GM23338 (cell line): ENCODE results near the gene RBL2. TPM values are rescaled to one million over a fixed set of nuclear protein-coding genes. Genes with fewer than 3 reads are reported as not detected.

ENCODE experiments used
- ATAC-seq: fragments of 200-7000 bp; cut with Tn5 transposase; 3 replicates; pipeline ENCODE4 v1.9.1; 2020
- DNase-seq: peaks from one replicate; pipeline ENCODE4 v3.0.0-alpha.2; 2015; ENCODE audit warnings: low spot score
- H2AFZ ChIP-seq: fragments of 200-600 bp; sonication (generic); 2 replicates; pipeline ENCODE4 v1.8.0; 2016; ENCODE audit warnings: antibody characterized with exemption, mild to moderate bottlenecking, moderate library complexity
- H3F3A ChIP-seq: fragments of 200-600 bp; sonication (generic); replicated peaks from 2 replicates; pipeline ENCODE4 v1.8.0; 2017; ENCODE audit warnings: antibody characterized with exemption, mixed run types, low read depth
- H3K27ac ChIP-seq: fragments of 200-600 bp; sonication (generic); 2 replicates; pipeline ENCODE4 v1.6.1; 2016; ENCODE audit warnings: low read depth
- H3K27me3 ChIP-seq: fragments of 200-600 bp; sonication (generic); 2 replicates; pipeline ENCODE4 v1.8.0; 2016; ENCODE audit warnings: mild to moderate bottlenecking, mixed run types, moderate library complexity; ENCODE audit not compliant: insufficient read depth
- H3K36me3 ChIP-seq: fragments of 200-600 bp; sonication (generic); 2 replicates; pipeline ENCODE4 v1.8.0; 2016; ENCODE audit warnings: mild to moderate bottlenecking; ENCODE audit not compliant: insufficient read depth
- H3K4me1 ChIP-seq: fragments of 200-600 bp; sonication (generic); 2 replicates; pipeline ENCODE4 v1.8.0; 2016; ENCODE audit warnings: mild to moderate bottlenecking, moderate library complexity; ENCODE audit not compliant: insufficient read depth
- H3K4me2 ChIP-seq: fragments of 200-600 bp; sonication (generic); 2 replicates; pipeline ENCODE4 v1.7.1; 2017; ENCODE audit warnings: mixed run types
- H3K4me3 ChIP-seq: fragments of 200-600 bp; sonication (generic); 2 replicates; pipeline ENCODE4 v1.6.1; 2016; ENCODE audit warnings: mixed run types
- H3K79me2 ChIP-seq: fragments of 200-600 bp; sonication (generic); replicated peaks from 2 replicates; pipeline ENCODE4 v1.8.0; 2017; ENCODE audit warnings: mild to moderate bottlenecking; ENCODE audit not compliant: insufficient read depth
- H3K9me2 ChIP-seq: fragments of 200-600 bp; sonication (generic); 2 replicates; pipeline ENCODE4 v1.8.0; 2017; ENCODE audit not compliant: insufficient read depth
- H4K20me1 ChIP-seq: fragments of 200-600 bp; sonication (generic); replicated peaks from 2 replicates; pipeline ENCODE4 v1.8.0; 2017; ENCODE audit warnings: mild to moderate bottlenecking; ENCODE audit not compliant: insufficient read depth
- H3K27ac Mint-ChIP-seq: 2 replicates; pipeline ENCODE4 v1.8.0; 2020; ENCODE audit warnings: inconsistent platforms, mild to moderate bottlenecking, moderate library complexity, mixed read lengths
- H3K27me3 Mint-ChIP-seq: 3 replicates; pipeline ENCODE4 v1.8.0; 2022; ENCODE audit warnings: low read depth, mild to moderate bottlenecking, moderate library complexity, mixed read lengths, inconsistent platforms; ENCODE audit not compliant: insufficient read depth, poor library complexity
- H3K36me3 Mint-ChIP-seq: 3 replicates; pipeline ENCODE4 v1.8.0; 2021; ENCODE audit warnings: low read depth, mild to moderate bottlenecking, inconsistent platforms, moderate library complexity, mixed read lengths
- H3K4me1 Mint-ChIP-seq: 3 replicates; pipeline ENCODE4 v1.8.0; 2020; ENCODE audit warnings: mild to moderate bottlenecking, inconsistent platforms, mixed read lengths
- H3K4me3 Mint-ChIP-seq: 3 replicates; pipeline ENCODE4 v1.8.0; 2021; ENCODE audit warnings: moderate library complexity, mild to moderate bottlenecking, inconsistent platforms, mixed read lengths
- H3K9me3 Mint-ChIP-seq: 3 replicates; pipeline ENCODE4 v1.8.0; 2020; ENCODE audit warnings: moderate library complexity, mild to moderate bottlenecking, inconsistent platforms, mixed read lengths
- CREB1 ChIP-seq: fragments of 250-450 bp; sonication (Bioruptor Pico); IDR thresholded peaks from 2 replicates; pipeline ENCODE4 v1.5.0; 2020; ENCODE audit warnings: low read depth, mild to moderate bottlenecking, moderate library complexity
- CTCF ChIP-seq, 2 experiments: fragments of 200-600 bp in 1 of 2; sonication (generic) in 1 of 2; conservative IDR thresholded peaks; 2 replicates each; pipeline versions ENCODE4 v1.5.1 to v1.6.1; 2016 to 2017; ENCODE audit warnings: antibody characterized with exemption in 2 of 2, low read depth in 2 of 2, mild to moderate bottlenecking in 2 of 2, moderate library complexity in 1 of 2
- ETS1 ChIP-seq: IDR thresholded peaks from 2 replicates; pipeline ENCODE4 v1.6.1; 2016; ENCODE audit warnings: antibody characterized with exemption
- EZH2 ChIP-seq: fragments of 200-600 bp; sonication (generic); IDR thresholded peaks from one replicate; pipeline ENCODE4 v1.8.0; 2017; ENCODE audit warnings: antibody characterized with exemption, mild to moderate bottlenecking, low read depth; ENCODE audit not compliant: unreplicated experiment
- EZH2phosphoT487 ChIP-seq: fragments of 200-600 bp; sonication (generic); IDR thresholded peaks from one replicate; pipeline ENCODE4 v1.8.1; 2018; ENCODE audit warnings: antibody characterized with exemption; ENCODE audit not compliant: unreplicated experiment
- REST ChIP-seq: IDR thresholded peaks from one replicate; pipeline ENCODE4 v1.6.1; 2018; ENCODE audit warnings: antibody characterized with exemption; ENCODE audit not compliant: unreplicated experiment
- STAT1 ChIP-seq: IDR thresholded peaks from one replicate; pipeline ENCODE4 v1.6.1; 2016; ENCODE audit warnings: antibody characterized with exemption; ENCODE audit not compliant: unreplicated experiment
- ZNF114 ChIP-seq: fragments of 250-450 bp; sonication (Bioruptor Pico); IDR thresholded peaks from 2 replicates; pipeline ENCODE4 v1.5.0; 2020; ENCODE audit warnings: mild to moderate bottlenecking, moderate library complexity
- ZNF331 ChIP-seq: fragments of 250-450 bp; sonication (Bioruptor Pico); IDR thresholded peaks from 2 replicates; pipeline ENCODE4 v1.5.0; 2020; ENCODE audit warnings: low read depth, mild to moderate bottlenecking, moderate library complexity
- ZNF462 ChIP-seq: fragments of 250-450 bp; sonication (Bioruptor Pico); IDR thresholded peaks from 2 replicates; pipeline ENCODE4 v1.5.0; 2020; ENCODE audit warnings: mild to moderate bottlenecking, moderate library complexity
- polyA plus RNA-seq: library from polyadenylated mRNA; unstranded; fragments of >200 nt; fragmentation: Nextera tagmentation; extraction: Ambion mirVana; gene quantifications from 2 replicates; pipeline ENCODE4 v1.2.1, GENCODE V29; 2016
- total RNA-seq: library from RNA; depleted of rRNA; stranded (reverse); fragments of >200 nt; shearing (Covaris generic); gene quantifications from 2 replicates; pipeline ENCODE4 v1.2.3, GENCODE V29; 2014

RBL2 gene
- total and polyA plus RNA-seq, 2 experiments from 2014 or later, result 15.4 to 43.3 TPM

- peaks cover 64% of the 10 kb centered on the region for H3K36me3 ChIP-seq
- no peak overlapping the region for H3K4me3 ChIP-seq
- H3K27me3 ChIP-seq, result no peaks in the 10 kb centered on the region
- H3K27ac ChIP-seq, result no peak overlapping the region
- Mint-ChIP-seq H3K9me3 (peaks cover 15% of the 10 kb centered on the region), H3K36me3 (peaks cover 70% of the 10 kb centered on the region), H3K27me3 (peaks cover 3% of the 10 kb centered on the region), H3K27ac (no peak overlapping the region), H3K4me1 (no peaks in the 10 kb centered on the region), H3K4me3 (no peak overlapping the region)
- H4K20me1 ChIP-seq, result no peaks in the 10 kb centered on the region
- no peaks in the 10 kb centered on the region for H3K79me2 ChIP-seq
- H3K4me2 ChIP-seq, result no peak overlapping the region
- H3F3A ChIP-seq, result no peaks in the 10 kb centered on the region
- H3K4me1 ChIP-seq, result no peaks in the 10 kb centered on the region
- ATAC-seq (no peak), DNase-seq (no peak)
- H2AFZ ChIP-seq, result no peak overlapping the region
- no peaks in the 10 kb centered on the region for H3K9me2 ChIP-seq
- TF ChIP-seq CREB1 (CRISPR knock-in tag), result no peak
Measured at GRCh38 chr16:53489755-53490154, 55.5 kb downstream of the RBL2 start.

GRCh38 chr16:53492503-53492902, 58.2 kb downstream of the RBL2 start:
- Histone ChIP-seq H2AFZ (no peak overlapping the region), H3K4me1 (no peaks in the 10 kb centered on the region), H4K20me1 (no peaks in the 10 kb centered on the region), H3K79me2 (no peaks in the 10 kb centered on the region), H3K36me3 (peaks cover 46% of the 10 kb centered on the region), H3K4me2 (no peak overlapping the region), H3F3A (no peaks in the 10 kb centered on the region), H3K27me3 (no peaks in the 10 kb centered on the region), H3K4me3 (no peak overlapping the region), H3K27ac (no peak overlapping the region), H3K9me2 (no peaks in the 10 kb centered on the region)
- no peak overlapping the region for H3K4me3 Mint-ChIP-seq
- H3K27me3 Mint-ChIP-seq, result peaks cover 3% of the 10 kb centered on the region
- no peaks in the 10 kb centered on the region for H3K4me1 Mint-ChIP-seq
- no peak for DNase-seq
- no peak overlapping the region for H3K27ac Mint-ChIP-seq
- H3K36me3 Mint-ChIP-seq, result peaks cover 62% of the 10 kb centered on the region
- H3K9me3 Mint-ChIP-seq, result no peaks in the 10 kb centered on the region
- no peak for ATAC-seq
- TF ChIP-seq REST (no peak), ETS1 (no peak), EZH2phosphoT487 (no peak), EZH2 (no peak), CTCF (conservative IDR thresholded peaks at IDR 0.05; ENCODE audit: low read depth in 2 of 2) (no peak), ZNF331 (CRISPR knock-in tag) (no peak), CREB1 (CRISPR knock-in tag) (no peak), STAT1 (no peak), ZNF462 (CRISPR knock-in tag) (no peak), ZNF114 (CRISPR knock-in tag) (no peak)
